Adipocyte (in vitro differentiated cells): Measurements from ENCODE around the gene ARPP21.

Source experiments
- DNase-seq: peaks from one replicate; pipeline ENCODE4 v3.0.0-alpha.2; 2015; ENCODE audit warnings: low read depth
- H3K27me3 ChIP-seq: replicated peaks from 2 replicates; pipeline ENCODE4 v1.7.0; 2013; ENCODE audit warnings: mild to moderate bottlenecking, low read length, moderate library complexity; ENCODE audit not compliant: control insufficient read depth, insufficient read depth
- H3K36me3 ChIP-seq: 2 replicates; pipeline ENCODE4 v1.7.0; 2013; ENCODE audit warnings: low read length, mild to moderate bottlenecking, moderate library complexity; ENCODE audit not compliant: control insufficient read depth, insufficient read depth, severe bottlenecking
- H3K4me1 ChIP-seq: 2 replicates; pipeline ENCODE4 v1.7.0; 2013; ENCODE audit warnings: mild to moderate bottlenecking, low read length, moderate library complexity; ENCODE audit not compliant: control insufficient read depth, insufficient read depth
- H3K4me3 ChIP-seq: 2 replicates; pipeline ENCODE4 v1.7.0; 2013; ENCODE audit warnings: mild to moderate bottlenecking, low read length, moderate library complexity
- H3K9ac ChIP-seq: 2 replicates; pipeline ENCODE4 v1.7.0; 2013; ENCODE audit warnings: mild to moderate bottlenecking, low read length, moderate library complexity
- H3K9me3 ChIP-seq: 2 replicates; pipeline ENCODE4 v1.7.0; 2013; ENCODE audit warnings: mild to moderate bottlenecking, low read length, moderate library complexity; ENCODE audit not compliant: control insufficient read depth

The ARPP21 gene

GRCh38 chr3:35624698-35625097, 14.6 kb upstream of the ARPP21 start:
- H3K36me3 ChIP-seq = no peaks in the 10 kb centered on the region
- H3K9ac ChIP-seq = no peak overlapping the region
- no peaks in the 10 kb centered on the region for H3K4me1 ChIP-seq
- H3K4me3 ChIP-seq = no peak overlapping the region
- H3K9me3 ChIP-seq = no peaks in the 10 kb centered on the region
- H3K27me3 ChIP-seq = no peaks in the 10 kb centered on the region
- DNase-seq = peak; percentile 62

DNA sequence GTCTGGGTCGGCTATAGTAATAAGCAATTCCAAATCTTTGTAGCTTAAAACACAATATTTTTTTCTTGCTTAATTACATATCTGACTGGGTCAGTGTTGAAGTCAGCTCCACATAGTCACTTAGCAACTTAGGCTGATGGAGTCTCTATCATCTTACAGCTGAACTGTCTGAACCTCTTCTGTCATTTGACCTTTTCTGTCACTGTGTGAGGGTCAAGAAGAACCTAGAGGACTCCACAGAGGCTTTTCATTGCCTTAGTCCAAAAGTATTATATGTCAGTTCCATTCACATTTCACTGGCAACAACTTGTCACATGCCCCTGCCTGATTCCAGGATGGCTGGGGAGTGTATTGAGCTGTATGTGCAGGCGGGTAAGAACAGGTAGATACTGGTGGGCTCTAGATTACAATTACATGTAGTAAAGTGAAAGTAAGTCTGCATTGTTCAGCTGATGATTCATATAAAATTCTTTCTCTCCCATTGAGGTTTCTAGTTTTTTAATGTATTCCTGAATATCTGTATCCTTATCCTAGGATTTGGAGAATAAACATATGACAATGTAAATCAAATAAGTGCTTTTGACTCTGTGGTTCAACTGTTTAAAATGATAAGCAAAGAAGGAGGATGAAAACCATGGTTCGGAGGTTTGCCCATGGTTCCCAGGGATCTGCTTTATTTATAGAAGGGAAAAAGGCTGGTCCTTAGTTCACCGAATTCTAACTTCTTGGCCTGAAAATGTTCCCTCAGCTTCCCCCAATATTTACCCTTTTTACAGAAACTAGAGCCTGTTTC, 5.8 kb upstream of the ARPP21 start:
- Histone ChIP-seq H3K27me3 (peaks cover 10% of the 10 kb centered on the region), H3K36me3 (no peaks in the 10 kb centered on the region), H3K4me1 (no peaks in the 10 kb centered on the region), H3K4me3 (no peak overlapping the region), H3K9ac (no peak overlapping the region), H3K9me3 (no peaks in the 10 kb centered on the region)
- DNase-seq = peak; percentile 21

DNA sequence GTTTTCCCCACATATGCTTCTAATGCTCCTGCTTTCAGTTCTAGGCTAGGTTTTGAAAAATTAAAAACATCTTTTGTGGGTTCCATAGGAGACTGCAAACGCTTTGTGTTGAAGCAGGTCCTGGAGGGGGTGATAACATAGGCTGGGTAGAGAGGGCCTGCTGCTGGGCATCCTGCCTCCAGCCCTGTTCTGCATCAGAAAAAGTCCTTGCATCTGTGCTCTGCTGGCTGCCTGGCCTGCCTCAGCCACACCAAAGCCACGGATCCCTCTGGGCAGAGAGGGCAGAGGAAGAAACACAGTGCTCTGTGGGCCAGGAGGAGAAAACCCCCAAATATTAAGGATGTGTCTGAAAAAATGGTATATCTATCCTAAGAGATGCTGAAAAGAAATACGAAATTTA, 3.9 kb upstream of the ARPP21 start:
- DNase-seq = no peak
- Histone ChIP-seq H3K9me3 (no peaks in the 10 kb centered on the region), H3K4me1 (peaks cover 7% of the 10 kb centered on the region), H3K36me3 (no peaks in the 10 kb centered on the region), H3K4me3 (no peak overlapping the region), H3K27me3 (peaks cover 25% of the 10 kb centered on the region), H3K9ac (no peak overlapping the region)

- no peak overlapping the region for H3K9ac ChIP-seq
- no peak for DNase-seq
- H3K4me1 ChIP-seq = peaks cover 7% of the 10 kb centered on the region
- H3K36me3 ChIP-seq = no peaks in the 10 kb centered on the region
- no peak overlapping the region for H3K4me3 ChIP-seq
- no peaks in the 10 kb centered on the region for H3K9me3 ChIP-seq
- H3K27me3 ChIP-seq = peaks cover 32% of the 10 kb centered on the region
Measured at GRCh38 chr3:35635926-35636683, 3.2 kb upstream of the ARPP21 start.

DNA sequence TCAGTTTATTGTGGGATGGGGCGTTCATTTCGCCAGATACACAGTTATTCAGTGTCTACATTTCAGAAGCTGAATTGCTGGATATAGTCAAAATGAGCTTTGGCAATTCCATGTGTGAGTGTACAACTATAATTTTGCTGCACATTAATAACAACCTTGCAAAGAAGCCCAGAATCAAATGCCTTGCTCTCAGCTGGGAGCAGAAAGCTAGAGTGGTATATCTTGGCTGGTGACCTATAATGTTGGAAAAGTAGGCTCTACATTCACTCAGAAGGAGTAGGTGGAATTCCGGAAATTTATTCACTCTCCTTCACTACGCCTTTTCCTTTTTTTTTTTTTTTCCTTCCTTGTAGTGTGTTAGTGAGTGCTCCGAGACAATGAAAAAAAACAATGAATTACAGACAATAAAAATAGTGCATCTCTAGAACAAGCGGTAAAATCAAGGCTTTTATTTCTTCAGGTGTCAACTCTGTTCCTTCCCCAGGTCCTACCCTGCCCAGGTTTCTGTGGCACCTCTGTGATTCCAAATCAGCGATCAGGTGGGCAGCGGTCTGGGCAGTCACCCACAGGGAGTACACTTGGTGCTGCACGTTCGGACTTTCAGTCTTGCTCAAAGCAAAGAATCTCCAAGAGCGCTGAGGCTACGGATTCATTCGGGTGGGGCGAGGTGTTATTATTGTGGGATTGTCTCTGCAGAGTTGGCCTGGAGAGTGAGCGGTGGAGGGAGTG, 910 bp upstream of the ARPP21 start:
- Histone ChIP-seq H3K27me3 (peaks cover 38% of the 10 kb centered on the region), H3K36me3 (no peaks in the 10 kb centered on the region), H3K9ac (no peak overlapping the region), H3K4me1 (peaks cover 7% of the 10 kb centered on the region), H3K9me3 (no peaks in the 10 kb centered on the region), H3K4me3 (no peak overlapping the region)
- no peak for DNase-seq

DNA sequence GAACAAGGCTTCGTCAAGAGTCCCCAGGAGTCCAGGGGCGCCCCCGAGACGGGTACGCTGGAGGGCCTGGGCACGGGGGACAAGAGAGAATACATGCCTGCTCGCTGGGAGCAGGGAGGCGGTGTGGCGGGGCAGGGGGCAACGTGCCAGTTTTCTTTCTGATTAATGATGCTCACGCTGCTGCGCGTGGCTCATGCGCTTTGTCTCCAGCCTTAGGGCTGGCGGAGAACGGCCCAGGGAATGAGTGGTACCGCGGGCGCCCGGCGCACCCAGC, 408 bp upstream of the ARPP21 start:
- Histone ChIP-seq H3K36me3 (no peaks in the 10 kb centered on the region), H3K4me3 (peak overlapping the region; percentile 70), H3K9ac (no peak overlapping the region), H3K9me3 (no peaks in the 10 kb centered on the region), H3K4me1 (peaks cover 7% of the 10 kb centered on the region), H3K27me3 (peaks cover 38% of the 10 kb centered on the region)
- DNase-seq = no peak

DNA sequence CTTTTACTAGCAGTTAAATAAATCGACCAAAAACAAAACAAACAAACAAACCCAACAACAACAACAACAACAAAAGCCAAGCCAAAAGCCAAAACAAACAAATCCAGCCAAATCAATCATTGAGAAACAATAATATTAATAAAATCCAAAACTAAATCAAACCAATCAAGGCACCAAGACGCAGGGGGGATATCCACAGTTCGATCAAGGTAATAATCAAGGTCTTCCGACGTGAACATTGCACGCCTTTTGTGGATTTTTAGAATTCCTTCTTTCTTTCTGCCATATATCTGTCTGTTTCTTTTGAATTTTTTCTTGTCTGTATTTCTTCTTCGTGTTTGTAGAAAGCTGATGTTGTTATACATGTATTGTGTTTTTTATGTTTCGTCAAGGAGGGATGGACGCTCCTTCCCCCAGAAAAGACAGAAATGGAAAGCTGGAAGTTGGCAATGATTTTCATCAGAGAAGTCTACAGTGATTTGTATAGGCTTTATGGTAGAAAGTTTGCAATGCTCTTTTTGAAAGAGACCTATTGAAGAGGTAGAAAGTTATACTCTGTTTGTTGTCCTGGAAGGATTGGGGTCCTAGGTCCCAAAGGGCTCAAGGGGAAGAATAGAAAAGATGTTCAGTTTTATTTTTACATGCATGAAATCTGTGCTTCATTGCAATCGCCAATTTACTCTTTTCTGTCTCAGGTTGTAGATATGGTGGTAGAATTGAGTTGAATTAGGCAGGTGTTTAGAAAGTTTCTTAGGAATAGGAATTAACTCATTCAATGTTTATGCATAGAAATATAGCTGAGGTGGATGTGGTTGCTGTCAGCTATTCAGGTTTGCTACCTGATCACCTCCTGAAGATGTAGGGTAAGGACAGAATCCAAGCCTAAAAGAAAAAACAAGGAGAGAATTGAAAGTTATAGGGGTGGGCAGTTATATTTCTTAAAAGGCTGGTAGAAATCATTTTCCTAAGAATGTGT, 1.2 kb downstream of the ARPP21 start:
- no peaks in the 10 kb centered on the region for H3K36me3 ChIP-seq
- no peak for DNase-seq
- H3K27me3 ChIP-seq = peaks cover 38% of the 10 kb centered on the region
- H3K9ac ChIP-seq = no peak overlapping the region
- peaks cover 7% of the 10 kb centered on the region for H3K4me1 ChIP-seq
- H3K4me3 ChIP-seq = peak overlapping the region; percentile 70
- no peaks in the 10 kb centered on the region for H3K9me3 ChIP-seq

DNA sequence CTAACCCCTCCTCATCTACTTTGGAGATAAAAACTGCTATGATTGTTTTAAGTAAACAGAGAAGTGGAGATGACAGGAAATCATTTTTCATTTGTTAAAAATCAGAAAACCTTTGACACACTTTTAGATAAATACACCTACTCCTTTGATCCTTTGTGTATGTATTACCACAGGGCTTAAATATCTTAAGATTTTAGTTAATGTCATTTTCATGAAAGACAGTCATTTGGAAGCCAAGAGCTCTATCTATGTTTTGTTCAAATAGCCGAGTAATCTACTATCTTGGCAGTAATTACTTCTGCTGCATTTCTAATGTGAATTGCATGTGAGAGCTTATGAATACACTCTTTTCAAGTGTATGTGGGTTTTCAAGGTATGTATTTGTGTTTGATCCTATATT, 2.0 kb downstream of the ARPP21 start:
- Histone ChIP-seq H3K27me3 (peaks cover 38% of the 10 kb centered on the region), H3K4me3 (no peak overlapping the region), H3K9me3 (no peaks in the 10 kb centered on the region), H3K9ac (no peak overlapping the region), H3K36me3 (no peaks in the 10 kb centered on the region), H3K4me1 (peaks cover 7% of the 10 kb centered on the region)
- no peak for DNase-seq

DNA sequence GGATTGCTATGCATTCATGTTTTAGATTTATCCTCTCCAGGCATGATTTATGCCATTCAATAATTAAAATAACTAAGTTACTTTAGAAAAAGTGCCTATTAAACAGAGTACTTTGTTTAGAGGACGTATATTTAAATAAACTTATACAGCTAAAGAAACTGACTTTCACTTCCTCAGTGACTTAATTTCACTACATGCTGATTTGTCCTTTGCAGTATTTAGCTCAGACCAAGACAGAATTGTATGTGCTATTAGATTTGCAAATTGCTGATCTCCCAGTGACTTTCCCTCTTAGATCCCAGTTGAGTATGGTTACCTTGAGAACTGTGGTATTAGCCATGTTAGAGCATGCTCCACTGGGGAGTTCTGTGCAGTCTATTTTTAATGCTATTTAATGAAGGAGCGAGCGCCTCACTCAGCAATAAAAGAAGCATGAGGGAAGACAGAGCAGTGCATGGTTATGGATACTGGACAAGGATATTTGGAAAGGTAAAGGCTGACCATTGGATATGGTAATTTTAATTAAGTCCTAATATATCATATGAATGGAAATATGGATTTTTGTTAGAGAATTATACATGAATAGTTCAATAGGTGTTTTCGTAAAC, 2.7 kb downstream of the ARPP21 start:
- no peaks in the 10 kb centered on the region for H3K9me3 ChIP-seq
- no peaks in the 10 kb centered on the region for H3K36me3 ChIP-seq
- no peak overlapping the region for H3K4me3 ChIP-seq
- DNase-seq = no peak
- H3K4me1 ChIP-seq = peaks cover 7% of the 10 kb centered on the region
- peaks cover 38% of the 10 kb centered on the region for H3K27me3 ChIP-seq
- H3K9ac ChIP-seq = no peak overlapping the region

- Histone ChIP-seq H3K27me3 (peaks cover 29% of the 10 kb centered on the region), H3K9me3 (no peaks in the 10 kb centered on the region), H3K9ac (no peak overlapping the region), H3K36me3 (no peaks in the 10 kb centered on the region), H3K4me3 (no peak overlapping the region), H3K4me1 (peaks cover 7% of the 10 kb centered on the region)
- no peak for DNase-seq
Measured at GRCh38 chr3:35643495-35643894, 4.2 kb downstream of the ARPP21 start.
